K562 (cell line): ENCODE data around the gene COL1A1. TPM values are rescaled to one million over a fixed set of nuclear protein-coding genes. Genes with fewer than 3 reads are reported as not detected.
A peak's percentile ranks its signal among the peaks of the same experiment; 100 is the strongest.

Source experiments
- ARID3A ChIP-seq: IDR thresholded peaks from 2 replicates; pipeline ENCODE4 v1.6.1; 2012; ENCODE audit warnings: low read depth, low read length, improper control_type of control experiment, borderline replicate concordance
- BCOR ChIP-seq: fragments of 450-650 bp; IDR thresholded peaks from 2 replicates; pipeline ENCODE4 v1.6.1; 2016
- CTBP1 ChIP-seq: fragments of 450-650 bp; IDR thresholded peaks from 2 replicates; pipeline ENCODE4 v1.6.1; 2016; ENCODE audit warnings: borderline replicate concordance
- CTCF ChIP-seq, 3 experiments: IDR thresholded peaks in 2 of 3; conservative IDR thresholded peaks in 1 of 3; 2 replicates each; pipeline ENCODE4 v1.5.1; 2011 to 2012; ENCODE audit warnings: low read length in 3 of 3, mild to moderate bottlenecking in 3 of 3, control low read depth in 2 of 3, improper control_type of control experiment in 1 of 3, inconsistent platforms in 1 of 3, low read depth in 1 of 3, mixed read lengths in 1 of 3, moderate library complexity in 1 of 3; ENCODE audit not compliant: insufficient read depth in 2 of 3
- FOXJ2 ChIP-seq: fragments of 200-800 bp; sonication (Bioruptor generic); IDR thresholded peaks from 2 replicates; pipeline ENCODE4 v1.6.1; 2016; ENCODE audit warnings: missing genetic modification characterization, missing compliant biosample characterization
- GABPB2 ChIP-seq: fragments of 250-450 bp; sonication (Bioruptor Pico); conservative IDR thresholded peaks from 2 replicates; pipeline ENCODE4 v1.5.1; 2021; ENCODE audit warnings: mild to moderate bottlenecking
- ID3 ChIP-seq, 2 experiments: fragments of 250-450 bp in 1 of 2; fragments of 450-650 bp in 1 of 2; sonication (Bioruptor Pico) in 1 of 2; IDR thresholded peaks; 2 replicates each; pipeline versions ENCODE4 v1.6.1 to v1.8.0; 2016 to 2021; ENCODE audit warnings: mild to moderate bottlenecking in 2 of 2, moderate library complexity in 2 of 2, missing compliant biosample characterization in 1 of 2, missing genetic modification characterization in 1 of 2
- JUN ChIP-seq, 2 experiments: sonication (generic) in 1 of 2; formaldehyde crosslinking in 1 of 2; IDR thresholded peaks; 2 replicates each; pipeline versions ENCODE4 v1.6.1 to v1.8.0; 2012 to 2022; ENCODE audit warnings: borderline replicate concordance in 2 of 2, mild to moderate bottlenecking in 2 of 2, improper control_type of control experiment in 1 of 2, low read depth in 1 of 2, low read length in 1 of 2, missing genetic modification reagents in 1 of 2
- KLF13 ChIP-seq: fragments of 450-650 bp; IDR thresholded peaks from 2 replicates; pipeline ENCODE4 v1.6.1; 2016; ENCODE audit warnings: missing genetic modification characterization, low read depth, mild to moderate bottlenecking, missing compliant biosample characterization, moderate library complexity, borderline replicate concordance
- MBD1 ChIP-seq: fragments of 250-450 bp; sonication (Bioruptor Pico); IDR thresholded peaks from 2 replicates; pipeline ENCODE4 v1.8.0; 2022; ENCODE audit warnings: inconsistent platforms
- PYGO2 ChIP-seq: fragments of 450-650 bp; IDR thresholded peaks from 2 replicates; pipeline ENCODE4 v1.6.1; 2016; ENCODE audit warnings: mild to moderate bottlenecking, missing genetic modification characterization, moderate library complexity, missing compliant biosample characterization
- SRF ChIP-seq, 2 experiments: fragments of 250-450, 450-650 bp in 1 of 2; sonication (Bioruptor Pico) in 1 of 2; sonication (generic) in 1 of 2; formaldehyde crosslinking; IDR thresholded peaks; 2 replicates each; pipeline versions ENCODE4 v1.5.0 to v1.5.1; 2020 to 2022; ENCODE audit warnings: mild to moderate bottlenecking in 1 of 2, missing genetic modification reagents in 1 of 2
- SUPT5H ChIP-seq: fragments of 450-650 bp; IDR thresholded peaks from 2 replicates; pipeline ENCODE4 v1.6.1; 2016
- USF1 ChIP-seq: sonication (generic); formaldehyde crosslinking; IDR thresholded peaks from 2 replicates; pipeline ENCODE4 v1.9.0; 2022; ENCODE audit warnings: mild to moderate bottlenecking, missing genetic modification reagents
- ZFX ChIP-seq: sonication (generic); formaldehyde crosslinking; IDR thresholded peaks from 2 replicates; pipeline ENCODE4 v1.8.0; 2022; ENCODE audit warnings: mild to moderate bottlenecking, missing genetic modification reagents, moderate library complexity
- ZNF121 ChIP-seq: sonication (generic); formaldehyde crosslinking; conservative IDR thresholded peaks from 2 replicates; pipeline ENCODE4 v1.8.0; 2022; ENCODE audit warnings: missing genetic modification reagents
- ZNF431 ChIP-seq: sonication (generic); formaldehyde crosslinking; IDR thresholded peaks from 2 replicates; pipeline ENCODE4 v1.8.0; 2022; ENCODE audit warnings: mild to moderate bottlenecking, missing genetic modification reagents
- polyA plus RNA-seq, 8 experiments: library from polyadenylated mRNA; depleted of rRNA in 4 of 8; stranded (reverse) in 5 of 8; unstranded in 3 of 8; fragments of >200 nt; fragmentation: Nextera tagmentation in 2 of 8; fragmentation: Illumina TruSeq in 1 of 8; extraction: Ambion mirVana in 2 of 8; extraction: Trizol in 1 of 8; gene quantifications; 2 replicates each; pipeline versions ENCODE4 v1.2.1 to v1.2.3, GENCODE V29; 2011 to 2014; ENCODE audit warnings: inconsistent platforms in 1 of 8, missing spikeins in 1 of 8
- total RNA-seq, 7 experiments: library from RNA; depleted of rRNA in 6 of 7; stranded (reverse); fragments of >200 nt in 6 of 7; fragmentation: Illumina TruSeq in 2 of 7; extraction: Trizol in 2 of 7; gene quantifications; 2 replicates each; pipeline versions ENCODE4 v1.2.1 to v1.2.3, GENCODE V29; 2011 to 2021; ENCODE audit warnings: low replicate concordance in 1 of 7

COL1A1 gene
- total and polyA plus RNA-seq, 9 of the 15 experiments (the other 6 are each of a cell fraction or from before 2014, with no cell fraction given) = 0.04 to 3.4 (median 0.18) TPM

- TF ChIP-seq GABPB2 (CRISPR knock-in tag) (no peak), SRF (CRISPR knock-in tag; IDR thresholded peaks at IDR 0.05) (no peak), ID3 (CRISPR knock-in tag; IDR thresholded peaks at IDR 0.05) (no peak), ID3 (tag; IDR thresholded peaks at IDR 0.05) (no peak), JUN (IDR thresholded peaks at IDR 0.05; ENCODE audit: borderline replicate concordance, low read depth, low read length) (no peak), JUN (CRISPR knock-in tag; IDR thresholded peaks at IDR 0.05; ENCODE audit: borderline replicate concordance) (peak; percentile 32; the same call in 1 of the 2 replicates), SUPT5H (no peak), BCOR (peak; percentile 41; the same call in 1 of the 2 replicates), ARID3A (no peak), ZNF121 (peak; percentile 97), FOXJ2 (tag) (no peak), ZFX (CRISPR knock-in tag) (peak; percentile 53; the same call in 1 of the 2 replicates), PYGO2 (tag) (no peak), MBD1 (CRISPR knock-in tag) (no peak), ZNF431 (CRISPR knock-in tag) (no peak), CTCF (IDR thresholded peaks at IDR 0.05 in 2 of 3, conservative IDR thresholded peaks at IDR 0.05 in 1 of 3; ENCODE audit: insufficient read depth in 2 of 3, low read depth in 1 of 3, low read length in 3 of 3) (peak; percentile 68 to 81 (median 79)), USF1 (CRISPR knock-in tag) (peak; percentile 84), KLF13 (no peak), CTBP1 (peak; percentile 27; the same call in 1 of the 2 replicates)
Observed at GRCh38 chr17:50177983-50178834, 23.2 kb downstream of the COL1A1 start (continued).
